IPS-18c (cell line): ENCODE data around the gene MICAL3.

ENCODE experiments used
- H3K4me3 ChIP-seq: 2 replicates; pipeline ENCODE4 v1.7.0; 2013; ENCODE audit warnings: low read depth, mild to moderate bottlenecking, low read length, moderate library complexity; ENCODE audit not compliant: insufficient read depth
- H3K9me3 ChIP-seq: one replicate; pipeline ENCODE4 v1.6.1; 2013; ENCODE audit warnings: mild to moderate bottlenecking, low read length, moderate library complexity; ENCODE audit not compliant: control insufficient read depth, insufficient read depth

MICAL3 gene

GRCh38 chr22:17828502-17829080, 195.8 kb downstream of the MICAL3 start:
- no peak overlapping the region for H3K4me3 ChIP-seq
- H3K9me3 ChIP-seq, result no peaks in the 10 kb centered on the region

GRCh38 chr22:17827466-17827865, 196.9 kb downstream of the MICAL3 start:
- H3K9me3 ChIP-seq, result no peaks in the 10 kb centered on the region
- H3K4me3 ChIP-seq, result no peak overlapping the region

- H3K4me3 ChIP-seq, result no peak overlapping the region
Observed at GRCh38 chr22:17825876-17826550, 198.3 kb downstream of the MICAL3 start.

GRCh38 chr22:17824457-17824856, 199.9 kb downstream of the MICAL3 start:
- no peaks in the 10 kb centered on the region for H3K9me3 ChIP-seq
- no peak overlapping the region for H3K4me3 ChIP-seq

More at GRCh38 chr22:17825876-17826550, 198.3 kb downstream of the MICAL3 start:
- no peaks in the 10 kb centered on the region for H3K9me3 ChIP-seq

- Histone ChIP-seq H3K9me3 (no peaks in the 10 kb centered on the region), H3K4me3 (no peak overlapping the region)
Observed at GRCh38 chr22:17823964-17824363, 200.4 kb downstream of the MICAL3 start.

- H3K9me3 ChIP-seq, result no peaks in the 10 kb centered on the region
- H3K4me3 ChIP-seq, result no peak overlapping the region
Observed at GRCh38 chr22:17823226-17823625, 201.1 kb downstream of the MICAL3 start.

GRCh38 chr22:17822087-17822486, 202.3 kb downstream of the MICAL3 start:
- H3K9me3 ChIP-seq, result no peaks in the 10 kb centered on the region
- H3K4me3 ChIP-seq, result no peak overlapping the region

- Histone ChIP-seq H3K9me3 (no peaks in the 10 kb centered on the region), H3K4me3 (no peak overlapping the region)
Observed at GRCh38 chr22:17820879-17821439, 203.4 kb downstream of the MICAL3 start.

- H3K9me3 ChIP-seq, result no peaks in the 10 kb centered on the region
- no peak overlapping the region for H3K4me3 ChIP-seq
Observed at GRCh38 chr22:17818649-17819048, 205.7 kb downstream of the MICAL3 start.

GRCh38 chr22:17818180-17818579, 206.2 kb downstream of the MICAL3 start:
- H3K4me3 ChIP-seq, result no peak overlapping the region
- no peaks in the 10 kb centered on the region for H3K9me3 ChIP-seq

GRCh38 chr22:17817511-17818065, 206.8 kb downstream of the MICAL3 start:
- no peak overlapping the region for H3K4me3 ChIP-seq

GRCh38 chr22:17817079-17817478, 207.3 kb downstream of the MICAL3 start:
- H3K9me3 ChIP-seq, result no peaks in the 10 kb centered on the region
- H3K4me3 ChIP-seq, result no peak overlapping the region

More at GRCh38 chr22:17817511-17818065, 206.8 kb downstream of the MICAL3 start:
- H3K9me3 ChIP-seq, result no peaks in the 10 kb centered on the region

GRCh38 chr22:17816649-17817048, 207.7 kb downstream of the MICAL3 start:
- H3K9me3 ChIP-seq, result no peaks in the 10 kb centered on the region
- H3K4me3 ChIP-seq, result no peak overlapping the region

- no peaks in the 10 kb centered on the region for H3K9me3 ChIP-seq
- H3K4me3 ChIP-seq, result peak overlapping the region; percentile 3; the same call in 1 of the 2 replicates
Observed at GRCh38 chr22:17815703-17816254, 208.6 kb downstream of the MICAL3 start.

GRCh38 chr22:17814830-17815229, 209.5 kb downstream of the MICAL3 start:
- no peaks in the 10 kb centered on the region for H3K9me3 ChIP-seq
- no peak overlapping the region for H3K4me3 ChIP-seq

GRCh38 chr22:17814084-17814483, 210.3 kb downstream of the MICAL3 start:
- H3K4me3 ChIP-seq, result no peak overlapping the region
- H3K9me3 ChIP-seq, result no peaks in the 10 kb centered on the region

- no peaks in the 10 kb centered on the region for H3K9me3 ChIP-seq
- H3K4me3 ChIP-seq, result no peak overlapping the region
Observed at GRCh38 chr22:17811119-17811518, 213.2 kb downstream of the MICAL3 start.

GRCh38 chr22:17810570-17811116, 213.7 kb downstream of the MICAL3 start:
- Histone ChIP-seq H3K4me3 (no peak overlapping the region), H3K9me3 (no peaks in the 10 kb centered on the region)
